ENCODE results near the gene CBX2.

- TF ChIP-seq CTCF (IDR thresholded peaks at IDR 0.05) (no peak), POLR2A (IDR thresholded peaks at IDR 0.05) (no peak)
Observed at GRCh38 chr17:79829004-79829403, 51.1 kb downstream of the CBX2 start.
